Endothelial cell of umbilical vein (primary cell): ENCODE data around the gene DHX30. TPM values are rescaled to one million over a fixed set of nuclear protein-coding genes. Genes with fewer than 3 reads are reported as not detected.

Source experiments
- BruUV-seq: library from RNA; stranded (reverse); fragments of 400-500 nt; replicated peaks from 2 replicates; lab custom pipeline; 2021; lab: Mats Ljungman, UMichigan
- CTCF ChIA-PET: fragments of 300-600, 350-600 bp; sonication (Branson Sonifier 250); formaldehyde crosslinking; loops from one replicate; lab custom pipeline; 2021; ENCODE audit warnings: antibody characterized with exemption, inconsistent platforms; lab: Charles Lee
- POLR2A ChIA-PET: fragments of 300-600, 350-600 bp; sonication (Branson Sonifier 250); formaldehyde crosslinking; loops from one replicate; lab custom pipeline; 2021; ENCODE audit warnings: antibody characterized with exemption, inconsistent platforms; lab: Charles Lee
- DNase-seq: peaks from one replicate; pipeline ENCODE4 v3.0.0-alpha.2; 2011; ENCODE audit warnings: low read depth, low spot score
- FAIRE-seq: peaks from 2 replicates; lab custom pipeline; 2011; peaks lifted over from hg19 to GRCh38; lab: Jason Lieb, UNC
- H2AFZ ChIP-seq: 2 replicates; pipeline ENCODE4 v1.6.0; 2012; ENCODE audit warnings: low read depth, low read length, control low read depth, inconsistent platforms
- H3K27ac ChIP-seq: 2 replicates; pipeline ENCODE4 v1.5.1; 2011; ENCODE audit warnings: low read depth, mild to moderate bottlenecking, control low read depth, low read length, moderate library complexity; ENCODE audit not compliant: insufficient read depth
- H3K27me3 ChIP-seq, 2 experiments: 2 replicates each; pipeline versions ENCODE4 v1.6.0 to v1.6.1; 2011; ENCODE audit warnings: low read length in 2 of 2, mixed read lengths in 1 of 2; ENCODE audit not compliant: control insufficient read depth in 2 of 2, insufficient read depth in 2 of 2
- H3K36me3 ChIP-seq, 2 experiments: 2 replicates in 1 of 2; 3 replicates in 1 of 2; pipeline ENCODE4 v1.5.1; 2011; ENCODE audit warnings: low read length in 2 of 2, mild to moderate bottlenecking in 1 of 2, moderate library complexity in 1 of 2; ENCODE audit not compliant: control insufficient read depth in 2 of 2, insufficient read depth in 2 of 2; ENCODE audit errors: extremely low read depth in 1 of 2
- H3K4me1 ChIP-seq: 3 replicates; pipeline ENCODE4 v1.5.1; 2011; ENCODE audit warnings: mild to moderate bottlenecking, low read length; ENCODE audit not compliant: control insufficient read depth, insufficient read depth; ENCODE audit errors: extremely low read depth
- H3K4me2 ChIP-seq: 2 replicates; pipeline ENCODE4 v1.6.1; 2011; ENCODE audit warnings: low read length, control low read depth, mixed read lengths; ENCODE audit not compliant: insufficient read depth
- H3K4me3 ChIP-seq, 3 experiments: fragments of 200-600 bp in 1 of 3; sonication (generic), shearing (Covaris generic) in 1 of 3; replicated peaks in 1 of 3; 2 replicates each; pipeline ENCODE4 v1.5.1; 2011 to 2016; ENCODE audit warnings: control low read depth in 3 of 3, low read length in 3 of 3, mild to moderate bottlenecking in 2 of 3, inconsistent platforms in 1 of 3, low read depth in 1 of 3, moderate library complexity in 1 of 3; ENCODE audit not compliant: insufficient read depth in 1 of 3
- H3K79me2 ChIP-seq: 2 replicates; pipeline ENCODE4 v1.6.0; 2012; ENCODE audit warnings: low read length, inconsistent platforms; ENCODE audit not compliant: control insufficient read depth, insufficient read depth
- H3K9ac ChIP-seq: replicated peaks from 2 replicates; pipeline ENCODE3; 2011; ENCODE audit warnings: low read length, control low read depth; ENCODE audit not compliant: insufficient read depth; ENCODE audit errors: extremely low read depth
- H3K9me1 ChIP-seq: replicated peaks from 3 replicates; pipeline ENCODE4 v1.6.0; 2011; ENCODE audit warnings: mild to moderate bottlenecking, low read length; ENCODE audit not compliant: control insufficient read depth, insufficient read depth; ENCODE audit errors: extremely low read depth
- H3K9me3 ChIP-seq: replicated peaks from 2 replicates; pipeline ENCODE4 v1.5.1; 2012; ENCODE audit warnings: low read length, inconsistent platforms; ENCODE audit not compliant: control insufficient read depth, insufficient read depth
- H4K20me1 ChIP-seq: replicated peaks from 2 replicates; pipeline ENCODE3; 2011; ENCODE audit warnings: mild to moderate bottlenecking, low read length; ENCODE audit not compliant: control insufficient read depth, insufficient read depth; ENCODE audit errors: extremely low read depth
- CTCF ChIP-seq, 2 donors: IDR thresholded peaks; 1 replicate in 1 of 2; 2 replicates in 1 of 2; pipeline ENCODE4 v1.5.1; 2011; ENCODE audit warnings: low read length in 2 of 2, mild to moderate bottlenecking in 2 of 2, moderate library complexity in 2 of 2, control low read depth in 1 of 2, inconsistent platforms in 1 of 2, low read depth in 1 of 2; ENCODE audit not compliant: insufficient read depth in 1 of 2; ENCODE audit errors: extremely low read depth in 1 of 2
- EZH2 ChIP-seq: IDR thresholded peaks from 2 replicates; pipeline ENCODE4 v1.6.1; 2012; ENCODE audit warnings: borderline replicate concordance, low read depth, mild to moderate bottlenecking, moderate library complexity, low read length, inconsistent platforms; ENCODE audit not compliant: severe bottlenecking
- GATA2 ChIP-seq: IDR thresholded peaks from 2 replicates; pipeline ENCODE4 v1.7.0; 2011; ENCODE audit warnings: low read depth, mild to moderate bottlenecking, moderate library complexity, mixed read lengths, low read length; ENCODE audit not compliant: insufficient read length, insufficient read depth
- JUN ChIP-seq: IDR thresholded peaks from 2 replicates; pipeline ENCODE4 v1.6.1; 2011; ENCODE audit warnings: borderline replicate concordance, low read depth; ENCODE audit not compliant: insufficient read length, insufficient read depth
- MAX ChIP-seq: IDR thresholded peaks from 2 replicates; pipeline ENCODE4 v1.6.1; 2011; ENCODE audit not compliant: insufficient read depth, insufficient read length
- MYC ChIP-seq: IDR thresholded peaks from one replicate; pipeline ENCODE4 v1.6.1; 2011; ENCODE audit warnings: mild to moderate bottlenecking, low read depth, low read length
- POLR2A ChIP-seq: IDR thresholded peaks from 2 replicates; pipeline ENCODE4 v1.6.1; 2012; ENCODE audit warnings: low read depth, mild to moderate bottlenecking, control low read depth, low read length
- dilution Hi-C: fragments of 300-500 bp; cut with MboI; formaldehyde crosslinking; loops from one replicate; pipeline ENCODE4 v1.15.0; 2019; ENCODE audit warnings: low sequenced_read_pairs; ENCODE audit not compliant: extremely low pct_ligation_motif_present
- intact Hi-C: fragments of 100-400 bp; cut with micrococcal nuclease; formaldehyde crosslinking; loops from one replicate; pipeline ENCODE4 v1.10.0; 2022
- polyA plus RNA-seq, 4 experiments: library from polyadenylated mRNA; depleted of rRNA in 3 of 4; stranded (reverse) in 3 of 4; unstranded in 1 of 4; fragments of >200 nt; gene quantifications; 2 replicates each; pipeline versions ENCODE4 v1.2.1 to v1.2.3, GENCODE V29; 2011 to 2012; ENCODE audit warnings: missing spikeins in 1 of 4
- total RNA-seq: library from RNA; stranded (reverse); gene quantifications from 2 replicates; pipeline ENCODE4 v1.2.3, GENCODE V29; 2021

The DHX30 gene
- total and polyA plus RNA-seq, 2 donors (not counting 3 experiments of a cell fraction or from before 2014, with no cell fraction given): 79.0 to 86.9 TPM

DNA sequence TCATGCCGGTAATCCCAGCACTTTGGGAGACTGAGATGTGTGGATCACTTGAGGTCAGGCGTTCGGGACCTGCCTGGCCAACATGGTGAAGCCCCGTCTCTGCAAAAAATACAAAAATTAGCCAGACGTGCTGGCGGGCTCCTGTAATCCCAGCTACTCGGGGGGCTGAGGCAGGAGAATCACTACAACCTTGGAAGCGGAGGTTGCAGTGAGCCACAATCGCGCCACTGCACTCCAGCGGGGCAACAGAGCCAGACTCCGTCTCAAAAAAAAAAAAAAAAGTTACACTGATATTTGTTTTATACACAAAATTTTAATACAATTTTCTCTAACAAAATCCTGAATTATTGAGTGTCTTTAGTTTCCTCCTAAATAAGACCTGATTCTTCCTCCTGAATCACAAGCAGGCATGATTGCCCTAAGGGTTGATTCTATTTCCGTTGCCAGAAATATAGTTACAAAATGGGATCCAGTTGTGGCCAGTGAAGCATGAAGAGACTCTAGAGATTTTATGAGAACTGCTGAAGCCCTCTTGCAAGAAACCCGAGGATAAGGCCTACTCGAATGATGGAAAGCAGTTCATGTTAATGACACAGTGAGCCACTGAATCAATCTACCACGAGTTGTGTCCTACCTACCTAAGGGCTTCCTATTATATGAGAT, 11.6 kb upstream of the DHX30 start:
- no peak for DNase-seq
- Histone ChIP-seq H3K9ac (no peak overlapping the region), H3K27ac (no peak overlapping the region), H3K4me1 (no peaks in the 10 kb centered on the region), H3K36me3 (no peaks in the 10 kb centered on the region), H3K9me3 (no peaks in the 10 kb centered on the region), H2AFZ (no peak overlapping the region), H4K20me1 (no peaks in the 10 kb centered on the region), H3K4me3 (no peak overlapping the region), H3K9me1 (no peaks in the 10 kb centered on the region), H3K79me2 (no peaks in the 10 kb centered on the region), H3K4me2 (no peak overlapping the region), H3K27me3 (no peaks in the 10 kb centered on the region)
- FAIRE-seq: no peak
- intact Hi-C loops (no loop called here), dilution Hi-C loops (no loop called here)
- ChIA-PET POLR2A (no interaction called here), CTCF (interaction anchor here (3.0 kb wide), 1 partner anchor 270 kb away, joined by 99 read pairs; no protein-coding TSS in a partner anchor)
- no TSS peak for BruUV-seq
- TF ChIP-seq CTCF (IDR thresholded peaks at IDR 0.05; ENCODE audit: extremely low read depth in 1 of 2, insufficient read depth in 1 of 2, low read depth in 1 of 2, low read length in 2 of 2) (no peak), MAX (no peak), MYC (no peak), JUN (no peak), POLR2A (no peak)

- no peaks in the 10 kb centered on the region for H3K27me3 ChIP-seq
- DNase-seq: no peak
- intact Hi-C loops (no loop called here), dilution Hi-C loops (no loop called here)
- no peaks in the 10 kb centered on the region for H4K20me1 ChIP-seq
- no peak for FAIRE-seq
- no peak overlapping the region for H3K4me3 ChIP-seq
- no peak overlapping the region for H3K9ac ChIP-seq
- no peaks in the 10 kb centered on the region for H3K79me2 ChIP-seq
- no peak overlapping the region for H3K27ac ChIP-seq
- CTCF ChIA-PET: no interaction called here
- BruUV-seq: no TSS peak
- no peaks in the 10 kb centered on the region for H3K36me3 ChIP-seq
- no peak overlapping the region for H2AFZ ChIP-seq
- H3K4me2 ChIP-seq: no peak overlapping the region
- TF ChIP-seq GATA2 (no peak), EZH2 (no peak), POLR2A (no peak), MYC (no peak)
- no peaks in the 10 kb centered on the region for H3K9me1 ChIP-seq
- no peaks in the 10 kb centered on the region for H3K4me1 ChIP-seq
- POLR2A ChIA-PET: no interaction called here
- H3K9me3 ChIP-seq: no peaks in the 10 kb centered on the region
Measured at GRCh38 chr3:47792699-47793098, 10.2 kb upstream of the DHX30 start.
